ENCODE measurements around the gene ACACB.

ACACB gene

GRCh38 chr12:109286652-109287051, 170.3 kb downstream of the ACACB start:
- DNase-seq = no peak

DNA sequence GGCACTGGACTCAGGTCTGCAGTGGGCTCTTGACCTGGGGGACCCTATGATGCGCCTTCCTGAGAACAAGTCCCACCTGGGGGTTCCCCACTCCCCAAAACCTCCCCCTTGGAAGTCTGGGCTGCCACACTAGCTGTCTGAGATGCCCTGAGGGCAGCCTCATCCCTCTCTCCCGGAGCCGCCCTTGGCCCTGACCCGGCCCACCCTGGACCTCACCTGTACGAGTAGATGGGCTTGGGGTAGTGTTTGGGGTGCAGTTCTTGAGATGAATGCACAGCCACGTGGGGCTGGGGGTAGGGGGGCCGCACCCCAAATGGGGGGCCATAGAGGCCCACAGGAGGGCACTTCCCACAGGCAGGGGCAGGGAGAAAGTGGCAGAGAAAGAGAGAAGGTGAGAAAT, 170.8 kb downstream of the ACACB start:
- DNase-seq = no peak

DNA sequence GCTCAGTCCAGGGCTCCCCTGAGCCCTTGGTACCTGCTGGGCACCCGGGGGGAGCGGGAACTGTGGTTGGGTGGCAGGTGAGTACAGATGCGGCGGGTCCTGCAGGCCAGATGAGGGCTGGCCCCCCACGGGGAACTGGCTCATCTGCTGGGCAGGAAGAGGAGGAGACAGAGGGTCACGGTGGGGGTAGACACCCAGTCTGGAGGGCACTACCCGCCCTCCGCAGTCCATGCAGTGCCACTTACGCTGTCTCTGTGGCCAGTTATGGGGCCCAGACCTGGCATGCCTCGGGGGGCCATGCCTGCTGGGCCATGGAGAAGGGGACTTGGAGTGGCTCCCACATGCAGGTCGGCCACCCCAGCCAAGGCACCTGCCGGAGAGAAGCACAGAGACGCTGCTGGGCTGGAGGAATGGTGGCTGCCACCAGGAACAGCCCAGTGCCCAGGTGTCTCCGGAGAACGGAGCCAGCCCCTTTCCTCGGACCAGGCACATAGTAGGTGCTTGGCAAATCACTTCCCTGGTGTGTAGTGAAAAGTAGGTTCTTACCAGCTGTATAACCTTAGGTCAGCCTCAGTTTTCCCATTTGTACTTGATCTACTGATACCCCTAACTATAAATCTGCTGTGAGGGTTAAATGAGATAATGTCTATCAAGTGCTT, 171.6 kb downstream of the ACACB start:
- no peak for DNase-seq

DNA sequence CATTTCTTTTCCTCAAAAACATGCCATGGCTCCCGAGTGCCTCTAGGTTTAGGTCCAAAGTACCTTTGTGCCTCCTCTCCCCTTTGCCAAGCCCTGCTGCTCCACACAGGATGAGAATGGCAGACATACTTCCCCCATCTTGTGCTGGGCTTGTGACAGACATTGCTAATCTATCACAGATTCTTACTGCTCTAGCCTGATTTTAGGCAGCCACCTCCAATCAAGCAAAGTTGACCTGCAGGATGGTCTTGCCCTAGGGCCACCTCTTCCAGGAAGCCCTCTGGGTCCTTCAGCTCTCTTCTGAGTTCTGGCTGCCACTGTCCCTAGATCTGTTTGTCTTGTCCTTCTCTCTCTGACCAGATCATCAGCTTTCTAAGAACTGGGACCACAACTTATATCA, 172.2 kb downstream of the ACACB start:
- no peak for DNase-seq

GRCh38 chr12:109289004-109289403, 172.6 kb downstream of the ACACB start:
- no peak for DNase-seq

- no peak for DNase-seq
Observed at GRCh38 chr12:109289551-109289950, 173.2 kb downstream of the ACACB start.

- no peak for DNase-seq
Observed at GRCh38 chr12:109290061-109290460, 173.7 kb downstream of the ACACB start.

- DNase-seq = no peak
Observed at GRCh38 chr12:109291117-109291516, 174.7 kb downstream of the ACACB start.

GRCh38 chr12:109291521-109292341, 175.3 kb downstream of the ACACB start:
- peak; percentile 93 for DNase-seq

DNA sequence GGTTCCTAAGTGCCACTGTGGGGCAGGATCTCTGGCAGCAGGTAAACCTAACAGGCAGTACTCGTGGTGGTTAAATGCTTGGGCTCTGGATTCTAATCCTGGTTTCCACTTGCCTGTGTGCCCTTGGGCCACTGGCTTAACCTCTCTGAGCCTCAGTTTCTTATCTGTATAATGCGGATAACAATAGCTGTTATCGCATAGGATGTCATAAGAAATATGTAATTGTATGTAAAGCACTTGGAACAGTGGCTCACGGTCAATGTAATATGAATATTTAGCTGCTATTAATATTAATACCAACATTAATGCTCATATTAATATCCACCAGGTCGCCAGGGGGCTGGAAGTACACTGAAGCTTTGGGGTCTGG, 175.9 kb downstream of the ACACB start:
- no peak for DNase-seq

DNA sequence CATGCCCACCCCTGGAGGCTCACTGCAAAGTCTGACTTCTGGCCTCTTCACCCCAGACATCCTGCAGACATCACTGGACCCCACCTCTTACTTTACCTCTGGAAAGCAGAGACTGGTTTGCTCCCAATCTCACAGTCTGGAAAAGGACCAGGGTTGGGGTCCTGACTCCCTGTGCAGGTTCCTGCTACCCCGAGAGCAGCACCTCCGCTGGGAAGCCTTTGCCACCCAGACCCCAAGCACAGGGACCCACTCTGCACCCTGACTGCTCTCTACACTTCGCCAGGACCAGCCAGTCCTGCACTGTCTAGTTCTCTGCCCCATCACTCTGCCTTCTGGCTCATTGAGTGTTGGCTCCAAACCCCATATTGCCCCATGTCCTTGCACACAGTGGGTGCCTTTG, 176.7 kb downstream of the ACACB start:
- DNase-seq = no peak

DNA sequence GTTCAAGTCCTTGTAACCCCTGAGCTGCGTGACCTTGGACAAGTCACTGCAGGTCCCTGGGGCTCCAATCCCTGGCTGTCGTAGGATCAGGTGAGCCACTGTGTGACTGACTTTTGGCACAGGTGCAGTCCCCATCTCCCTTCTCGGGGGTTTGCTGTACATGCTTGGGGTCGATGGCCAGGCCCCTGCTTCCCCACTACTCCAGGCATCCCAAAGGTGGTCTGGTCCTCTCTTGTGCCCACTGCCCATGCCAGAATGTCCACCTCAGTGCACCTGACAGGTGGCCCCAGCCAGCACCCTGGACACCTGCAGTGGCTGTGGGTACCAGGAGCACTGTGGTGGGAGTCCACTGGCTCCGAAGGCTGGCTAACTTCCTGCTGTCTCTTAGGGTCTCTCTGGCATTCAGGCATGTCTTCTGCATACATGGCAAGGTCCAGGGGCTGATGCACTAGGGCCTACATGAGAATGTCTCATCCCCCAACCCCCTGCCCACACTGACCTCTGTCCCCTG, 178.0 kb downstream of the ACACB start:
- no peak for DNase-seq

DNA sequence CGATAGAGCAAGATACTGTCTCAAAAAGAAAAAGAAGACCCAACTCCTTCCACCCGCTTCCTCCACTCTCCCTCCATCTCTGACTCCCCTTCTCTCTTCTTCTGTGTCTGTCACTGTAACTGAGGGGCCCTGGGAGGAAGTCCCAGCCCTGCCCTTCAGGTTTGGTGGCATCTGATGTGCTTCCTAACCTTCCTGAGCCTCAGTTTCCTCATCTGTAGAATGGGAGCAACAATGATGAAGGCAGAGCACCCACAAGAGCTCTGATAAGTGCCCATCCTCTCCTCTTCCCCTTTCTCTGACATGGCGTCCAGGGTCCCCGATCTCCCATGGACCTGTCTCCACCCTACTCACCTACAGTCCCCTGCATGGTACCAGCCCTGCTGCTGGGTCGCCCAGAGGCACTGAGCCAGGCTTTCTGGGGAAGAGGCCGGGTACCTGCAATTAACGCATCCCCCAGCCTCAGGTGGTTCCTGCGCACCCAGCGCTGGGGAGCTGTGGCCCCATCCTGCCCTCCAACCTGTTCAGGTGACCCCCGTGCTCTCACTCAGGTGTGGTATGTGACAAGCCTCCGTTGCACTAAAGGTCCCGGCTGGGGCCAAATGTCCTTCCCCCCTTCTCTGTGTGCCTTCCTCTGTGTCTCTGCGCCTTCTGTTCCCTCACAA, 179.5 kb downstream of the ACACB start:
- no peak for DNase-seq

- no peak for DNase-seq
Observed at GRCh38 chr12:109296431-109296830, 180.0 kb downstream of the ACACB start.

GRCh38 chr12:109299849-109300248, 183.5 kb downstream of the ACACB start:
- no peak for DNase-seq

DNA sequence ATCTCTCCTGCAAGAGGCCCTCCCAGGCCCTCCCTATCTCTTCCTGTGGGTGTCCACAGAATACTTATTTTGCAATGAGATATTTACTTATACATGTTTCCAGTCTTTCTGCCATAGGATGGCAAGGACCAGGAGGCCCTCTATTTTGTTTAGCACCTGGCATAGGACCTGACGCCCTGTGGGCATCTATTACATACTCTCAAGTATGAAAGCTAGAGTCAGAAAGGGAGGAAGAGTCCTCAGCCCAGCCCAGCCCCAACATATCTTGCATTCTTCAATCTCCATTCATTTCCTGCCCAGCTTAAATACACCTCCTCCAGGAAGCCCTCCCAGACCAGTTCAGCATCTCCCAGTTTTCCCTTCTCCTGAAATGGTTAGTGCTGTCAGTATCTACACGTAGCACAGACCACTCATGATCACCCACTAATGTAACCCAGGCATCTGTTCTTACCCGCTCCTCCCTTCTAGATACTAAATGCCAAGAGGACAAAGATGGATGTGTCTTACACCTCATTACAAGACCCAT, 185.3 kb downstream of the ACACB start:
- DNase-seq = no peak

DNA sequence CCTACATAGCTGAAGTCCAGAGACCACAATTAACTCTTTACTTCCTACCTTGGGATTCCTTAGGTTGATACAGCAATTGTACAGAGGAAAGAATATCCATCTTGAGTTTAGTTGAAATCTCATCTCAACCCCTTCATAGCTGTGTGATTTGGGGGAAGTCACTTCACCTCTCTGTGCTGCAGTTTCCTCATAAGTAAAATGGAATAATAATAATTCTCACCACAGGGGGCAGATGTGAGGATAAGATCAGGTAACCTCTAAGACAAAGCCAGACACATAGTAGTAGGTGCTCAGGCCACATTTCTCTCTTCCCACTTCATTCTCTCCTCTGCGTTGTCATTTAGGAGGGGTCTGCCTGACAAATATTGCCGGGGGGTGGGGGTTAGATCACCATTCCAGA, 186.0 kb downstream of the ACACB start:
- no peak for DNase-seq

DNA sequence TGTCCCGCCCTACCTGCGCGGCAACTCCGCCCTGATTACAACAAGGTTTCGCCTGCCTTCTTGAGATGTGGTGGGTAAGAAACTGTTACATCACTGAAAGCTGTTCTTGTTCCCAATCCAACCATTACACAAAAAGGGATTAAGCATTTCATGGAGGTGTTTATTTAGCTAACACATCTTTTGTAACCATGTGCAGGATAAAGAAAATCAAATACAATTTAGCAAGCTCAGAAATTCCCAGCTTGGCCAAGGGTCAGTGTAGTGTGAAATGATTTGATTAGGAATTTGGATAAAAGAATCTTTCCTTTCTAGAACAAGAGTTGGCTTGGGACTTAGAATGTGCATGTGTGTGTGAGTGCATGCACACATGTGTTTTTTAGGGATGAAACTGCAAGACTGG, 186.4 kb downstream of the ACACB start:
- no peak for DNase-seq

- no peak for DNase-seq
Observed at GRCh38 chr12:109304485-109304884, 188.1 kb downstream of the ACACB start.

DNA sequence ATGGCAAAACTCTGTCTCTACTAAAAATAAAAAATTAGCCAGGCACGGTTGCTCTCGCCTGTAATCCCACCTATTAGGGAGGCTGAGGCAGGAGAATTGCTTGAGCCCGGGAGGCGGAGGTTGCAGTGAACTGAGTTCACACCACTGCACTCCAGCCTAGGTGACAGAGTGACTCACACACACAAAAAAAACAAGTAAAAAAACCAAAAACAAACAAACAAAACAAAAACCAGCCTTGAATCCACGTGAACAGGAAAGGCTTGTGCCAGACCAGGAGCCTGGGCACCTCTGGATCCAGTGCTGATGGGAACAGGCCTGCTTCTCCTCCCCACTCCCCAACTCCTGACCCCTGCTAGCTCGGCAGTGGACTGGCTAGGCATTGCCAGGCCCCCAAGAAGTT, 189.2 kb downstream of the ACACB start:
- DNase-seq = no peak

GRCh38 chr12:109307051-109307450, 190.7 kb downstream of the ACACB start:
- no peak for DNase-seq

- DNase-seq = no peak
Observed at GRCh38 chr12:109308534-109309380, 192.4 kb downstream of the ACACB start, which contains the start of gene FOXN4. TSS of gene FOXN4 (minus strand) at chr12:109309284. CDS start at chr12:109308321, 963 bp downstream.
